GM10248 (cell line): ENCODE measurements around the gene PPP4R4.

Experiments
- CTCF ChIA-PET: fragments of 300-600 bp; sonication (Branson Sonifier 250); formaldehyde crosslinking; extraction: SDS; loops from one replicate; lab custom pipeline; 2021; ENCODE audit warnings: antibody characterized with exemption; lab: Yijun Ruan, JAX
- POLR2A ChIA-PET: fragments of 350-650 bp; sonication (Branson Sonifier 250); formaldehyde crosslinking; extraction: SDS; loops from one replicate; lab custom pipeline; 2020; ENCODE audit warnings: antibody characterized with exemption; lab: Yijun Ruan, JAX
- DNase-seq: peaks from one replicate; pipeline ENCODE4 v3.0.0; 2012; ENCODE audit errors: extremely low spot score
- CTCF ChIP-seq: IDR thresholded peaks from 2 replicates; pipeline ENCODE4 v1.5.1; 2012; ENCODE audit warnings: mild to moderate bottlenecking, low read depth; ENCODE audit errors: extremely low read depth, missing control alignments, control extremely low read depth

The PPP4R4 gene

GRCh38 chr14:94174604-94175010 lies 485 bp downstream of the PPP4R4 start:
- TF ChIP-seq CTCF, result no peak
- no peak for DNase-seq
- ChIA-PET CTCF (interaction anchor here (1.6 to 2.6 kb wide), 5 partner anchors 18 to 138 kb away, joined by 3 to 11 read pairs (median 5); no protein-coding TSS in a partner anchor), POLR2A (no interaction called here)

DNA sequence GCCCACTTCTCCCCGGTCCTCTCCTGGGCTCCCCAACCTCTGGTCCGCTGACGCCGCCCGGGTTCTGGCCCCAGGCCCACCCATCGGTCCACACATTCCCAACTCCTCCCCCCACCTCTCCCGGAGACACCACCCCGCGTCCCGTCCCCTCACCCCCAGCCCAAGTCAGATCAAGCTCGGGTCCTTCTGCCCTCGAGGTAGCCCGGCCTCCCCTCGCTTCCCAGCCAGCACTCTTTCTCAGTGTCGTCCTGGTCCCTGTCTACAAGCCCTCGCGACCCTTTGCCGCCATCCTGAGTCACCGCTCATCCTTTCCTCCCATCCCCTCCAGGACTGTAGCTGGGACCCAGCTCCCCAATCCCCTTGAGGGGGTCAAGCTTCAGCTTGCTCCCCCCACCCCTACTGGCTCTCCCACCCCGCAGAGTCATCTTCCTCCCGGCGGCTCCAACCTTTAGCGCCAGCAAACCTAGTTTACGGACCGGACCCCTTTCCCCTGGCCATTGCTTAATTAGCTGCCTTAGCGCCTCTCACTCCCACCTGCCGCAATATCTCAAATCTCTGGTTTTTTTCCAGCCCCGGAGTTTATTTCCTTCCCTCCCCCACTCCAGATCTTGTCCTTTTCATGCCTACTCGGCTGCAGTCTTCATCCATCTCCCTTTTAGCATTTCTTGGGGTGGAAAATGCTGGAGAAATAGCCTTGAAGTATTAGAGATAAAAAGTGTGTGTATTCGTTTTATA lies 1.1 kb downstream of the PPP4R4 start:
- no peak for DNase-seq
- CTCF ChIA-PET, result interaction anchor here (1.6 to 2.6 kb wide), 5 partner anchors 17 to 139 kb away, joined by 3 to 11 read pairs (median 5); no protein-coding TSS in a partner anchor
- POLR2A ChIA-PET, result no interaction called here
- no peak for TF ChIP-seq CTCF

- TF ChIP-seq CTCF, result no peak
- ChIA-PET POLR2A (no interaction called here), CTCF (interaction anchor here (1.6 to 2.6 kb wide), 5 partner anchors 16 to 140 kb away, joined by 3 to 11 read pairs (median 5); no protein-coding TSS in a partner anchor)
- DNase-seq, result no peak
Measured at GRCh38 chr14:94175747-94176146, 1.6 kb downstream of the PPP4R4 start.

DNA sequence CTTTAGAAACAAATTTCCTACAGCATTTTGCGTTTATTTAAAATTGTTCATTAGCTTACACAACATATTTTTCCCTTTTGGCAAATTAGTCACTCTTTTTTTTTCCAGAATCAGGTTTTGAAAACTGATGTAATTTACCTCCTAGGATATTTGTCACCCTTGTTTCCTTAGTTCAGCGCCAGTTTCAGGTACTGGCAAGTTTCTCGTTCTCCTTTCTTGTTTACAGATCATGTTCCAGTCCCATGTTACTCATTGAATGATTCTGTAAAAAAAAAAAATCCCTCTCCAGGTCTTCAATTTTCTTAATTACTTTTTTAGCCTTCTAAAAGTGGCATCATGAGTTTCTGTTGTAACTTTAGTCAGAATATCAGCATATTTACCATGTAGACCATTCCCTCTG lies 2.7 kb downstream of the PPP4R4 start:
- ChIA-PET CTCF (no interaction called here), POLR2A (no interaction called here)
- DNase-seq, result no peak
- TF ChIP-seq CTCF, result no peak

GRCh38 chr14:94177806-94178205 lies 3.7 kb downstream of the PPP4R4 start:
- CTCF ChIA-PET, result no interaction called here

DNA sequence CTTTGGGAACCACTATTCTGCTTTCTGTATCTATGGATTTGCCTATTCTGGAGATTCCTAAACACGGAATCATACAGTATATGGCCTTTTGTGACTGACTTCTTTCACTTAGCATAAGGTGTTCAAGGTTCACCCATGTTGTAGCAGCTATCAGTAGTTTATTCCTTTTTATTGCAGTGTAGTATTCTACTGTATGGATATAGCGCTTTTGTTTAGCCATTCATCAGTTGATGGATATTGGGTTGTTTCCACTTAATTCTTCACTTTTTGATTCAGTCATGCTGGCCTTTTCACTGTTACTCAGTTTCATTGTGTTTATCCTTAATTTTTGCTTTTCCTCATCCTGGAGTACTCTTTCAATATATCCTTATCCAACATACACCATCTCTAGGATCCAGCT lies 5.1 kb downstream of the PPP4R4 start:
- DNase-seq, result no peak

More at GRCh38 chr14:94177806-94178205, 3.7 kb downstream of the PPP4R4 start:
- POLR2A ChIA-PET, result no interaction called here
- no peak for TF ChIP-seq CTCF
- no peak for DNase-seq

More for the DNA sequence above, 5.1 kb downstream of the PPP4R4 start:
- no peak for TF ChIP-seq CTCF
- CTCF ChIA-PET, result interaction anchor here (0.7 to 3.8 kb wide), 10 partner anchors 9 to 525 kb away, joined by 3 to 32 read pairs (median 8); no protein-coding TSS in a partner anchor
- POLR2A ChIA-PET, result no interaction called here
